ENCODE measurements around the gene TSPAN18.

The TSPAN18 gene

GRCh38 chr11:44793350-44794090, 66.8 kb downstream of the TSPAN18 start:
- in situ Hi-C loops (cut with MboI; ENCODE audit: low sequenced_read_pairs, unreplicated experiment), result no loop called here
- TF ChIP-seq CTCF (IDR thresholded peaks at IDR 0.05; ENCODE audit: borderline replicate concordance, control extremely low read depth, extremely low read depth, insufficient read depth, missing control alignments), result no peak
- DNase-seq (ENCODE audit: low spot score), result no peak

GRCh38 chr11:44795803-44796535, 69.2 kb downstream of the TSPAN18 start:
- no peak for DNase-seq (ENCODE audit: low spot score)
- no peak for TF ChIP-seq CTCF (IDR thresholded peaks at IDR 0.05; ENCODE audit: borderline replicate concordance, control extremely low read depth, extremely low read depth, insufficient read depth, missing control alignments)
- in situ Hi-C loops (cut with MboI; ENCODE audit: low sequenced_read_pairs, unreplicated experiment), result no loop called here

- in situ Hi-C loops (cut with MboI; ENCODE audit: low sequenced_read_pairs, unreplicated experiment), result no loop called here
- TF ChIP-seq CTCF (IDR thresholded peaks at IDR 0.05; ENCODE audit: borderline replicate concordance, control extremely low read depth, extremely low read depth, insufficient read depth, missing control alignments), result no peak
- no peak for DNase-seq (ENCODE audit: low spot score)
These were observed 70.3 kb downstream of the TSPAN18 start for GRCh38 chr11:44797051-44797450.

- TF ChIP-seq CTCF (IDR thresholded peaks at IDR 0.05; ENCODE audit: borderline replicate concordance, control extremely low read depth, extremely low read depth, insufficient read depth, missing control alignments), result no peak
- DNase-seq (ENCODE audit: low spot score), result no peak
- in situ Hi-C loops (cut with MboI; ENCODE audit: low sequenced_read_pairs, unreplicated experiment), result no loop called here
These were observed 71.3 kb downstream of the TSPAN18 start for GRCh38 chr11:44797886-44798606.

GRCh38 chr11:44798607-44798972, 71.8 kb downstream of the TSPAN18 start:
- in situ Hi-C loops (cut with MboI; ENCODE audit: low sequenced_read_pairs, unreplicated experiment), result no loop called here
- DNase-seq (ENCODE audit: low spot score), result no peak
- no peak for TF ChIP-seq CTCF (IDR thresholded peaks at IDR 0.05; ENCODE audit: borderline replicate concordance, control extremely low read depth, extremely low read depth, insufficient read depth, missing control alignments)

- no peak for DNase-seq (ENCODE audit: low spot score)
- no peak for TF ChIP-seq CTCF (IDR thresholded peaks at IDR 0.05; ENCODE audit: borderline replicate concordance, control extremely low read depth, extremely low read depth, insufficient read depth, missing control alignments)
- in situ Hi-C loops (cut with MboI; ENCODE audit: low sequenced_read_pairs, unreplicated experiment), result no loop called here
These were observed 72.2 kb downstream of the TSPAN18 start for GRCh38 chr11:44799012-44799411.

Measured in GM13976 (cell line).